22Rv1 (cell line): ENCODE measurements around the gene RAPSN.

Experiments
- ZFX ChIP-seq: fragments of 450-650 bp; IDR thresholded peaks from 2 replicates; pipeline ENCODE4 v1.6.1; 2017; ENCODE audit warnings: antibody characterized with exemption, borderline replicate concordance
- TF ChIP-seq, protein P1 (sequence below): fragments of 450-650 bp; IDR thresholded peaks from 2 replicates; pipeline ENCODE4 v1.5.1; 2017; ENCODE audit warnings: mild to moderate bottlenecking

DNA sequence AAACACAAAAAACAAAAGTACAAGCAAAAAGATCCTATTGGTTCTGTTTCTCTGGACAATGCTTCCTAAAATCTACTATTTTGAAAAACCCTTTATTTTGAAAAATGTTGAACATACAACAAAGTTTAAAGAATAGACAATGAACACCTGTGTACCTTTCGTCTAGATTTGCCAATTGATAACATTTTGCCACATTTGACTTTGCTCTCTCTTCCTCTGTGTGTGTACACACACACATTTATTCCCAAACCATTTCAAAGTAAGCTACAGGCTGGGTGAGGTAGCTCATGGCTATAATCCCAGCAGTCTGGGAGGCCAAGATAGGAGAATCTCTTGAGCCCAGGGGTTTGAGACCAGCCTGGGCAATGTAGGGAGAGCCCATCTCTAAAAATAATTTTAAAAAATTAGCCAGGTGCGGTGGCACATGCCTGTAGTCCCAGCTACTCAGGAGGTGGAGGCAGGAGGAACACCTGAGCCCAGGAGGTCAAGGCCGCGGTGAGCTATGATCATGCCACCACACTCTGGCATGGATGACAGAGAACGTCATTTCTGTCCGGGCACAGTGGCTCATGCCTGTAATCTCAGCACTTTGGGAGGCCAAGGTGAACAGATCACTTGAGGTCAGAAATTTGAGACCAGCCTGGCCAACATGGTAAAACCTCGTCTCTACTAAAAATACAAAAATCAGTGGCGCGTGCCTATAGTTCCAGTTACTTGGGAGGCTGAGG is 17.4 kb downstream of the RAPSN start:
- TF ChIP-seq, protein P1, sequence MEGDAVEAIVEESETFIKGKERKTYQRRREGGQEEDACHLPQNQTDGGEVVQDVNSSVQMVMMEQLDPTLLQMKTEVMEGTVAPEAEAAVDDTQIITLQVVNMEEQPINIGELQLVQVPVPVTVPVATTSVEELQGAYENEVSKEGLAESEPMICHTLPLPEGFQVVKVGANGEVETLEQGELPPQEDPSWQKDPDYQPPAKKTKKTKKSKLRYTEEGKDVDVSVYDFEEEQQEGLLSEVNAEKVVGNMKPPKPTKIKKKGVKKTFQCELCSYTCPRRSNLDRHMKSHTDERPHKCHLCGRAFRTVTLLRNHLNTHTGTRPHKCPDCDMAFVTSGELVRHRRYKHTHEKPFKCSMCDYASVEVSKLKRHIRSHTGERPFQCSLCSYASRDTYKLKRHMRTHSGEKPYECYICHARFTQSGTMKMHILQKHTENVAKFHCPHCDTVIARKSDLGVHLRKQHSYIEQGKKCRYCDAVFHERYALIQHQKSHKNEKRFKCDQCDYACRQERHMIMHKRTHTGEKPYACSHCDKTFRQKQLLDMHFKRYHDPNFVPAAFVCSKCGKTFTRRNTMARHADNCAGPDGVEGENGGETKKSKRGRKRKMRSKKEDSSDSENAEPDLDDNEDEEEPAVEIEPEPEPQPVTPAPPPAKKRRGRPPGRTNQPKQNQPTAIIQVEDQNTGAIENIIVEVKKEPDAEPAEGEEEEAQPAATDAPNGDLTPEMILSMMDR = no peak
- TF ChIP-seq ZFX = no peak
